Mononuclear cell (primary cell): ENCODE data around the gene AIPL1. TPM values are rescaled to one million over a fixed set of nuclear protein-coding genes. Genes with fewer than 3 reads are reported as not detected.

Experiments used
- H3K27me3 ChIP-seq: 2 replicates; pipeline ENCODE4 v1.6.0; 2011; ENCODE audit warnings: low read length, control low read depth; ENCODE audit not compliant: insufficient read depth
- H3K4me1 ChIP-seq: 2 replicates; pipeline ENCODE4 v1.5.1; 2011; ENCODE audit warnings: mild to moderate bottlenecking, low read length, control low read depth; ENCODE audit not compliant: insufficient read depth
- H3K4me3 ChIP-seq: 2 replicates; pipeline ENCODE4 v1.5.1; 2011; ENCODE audit warnings: mild to moderate bottlenecking, low read length, moderate library complexity
- H3K9me3 ChIP-seq: 2 replicates; pipeline ENCODE4 v1.5.1; 2011; ENCODE audit warnings: low read depth, mild to moderate bottlenecking, control low read depth, low read length
- total RNA-seq: library from RNA; depleted of rRNA; stranded (reverse); fragments of >200 nt; gene quantifications from one replicate; pipeline ENCODE4 v1.2.3, GENCODE V29; 2012

AIPL1 gene
- total RNA-seq, 1 donor = under 0.01 TPM

DNA sequence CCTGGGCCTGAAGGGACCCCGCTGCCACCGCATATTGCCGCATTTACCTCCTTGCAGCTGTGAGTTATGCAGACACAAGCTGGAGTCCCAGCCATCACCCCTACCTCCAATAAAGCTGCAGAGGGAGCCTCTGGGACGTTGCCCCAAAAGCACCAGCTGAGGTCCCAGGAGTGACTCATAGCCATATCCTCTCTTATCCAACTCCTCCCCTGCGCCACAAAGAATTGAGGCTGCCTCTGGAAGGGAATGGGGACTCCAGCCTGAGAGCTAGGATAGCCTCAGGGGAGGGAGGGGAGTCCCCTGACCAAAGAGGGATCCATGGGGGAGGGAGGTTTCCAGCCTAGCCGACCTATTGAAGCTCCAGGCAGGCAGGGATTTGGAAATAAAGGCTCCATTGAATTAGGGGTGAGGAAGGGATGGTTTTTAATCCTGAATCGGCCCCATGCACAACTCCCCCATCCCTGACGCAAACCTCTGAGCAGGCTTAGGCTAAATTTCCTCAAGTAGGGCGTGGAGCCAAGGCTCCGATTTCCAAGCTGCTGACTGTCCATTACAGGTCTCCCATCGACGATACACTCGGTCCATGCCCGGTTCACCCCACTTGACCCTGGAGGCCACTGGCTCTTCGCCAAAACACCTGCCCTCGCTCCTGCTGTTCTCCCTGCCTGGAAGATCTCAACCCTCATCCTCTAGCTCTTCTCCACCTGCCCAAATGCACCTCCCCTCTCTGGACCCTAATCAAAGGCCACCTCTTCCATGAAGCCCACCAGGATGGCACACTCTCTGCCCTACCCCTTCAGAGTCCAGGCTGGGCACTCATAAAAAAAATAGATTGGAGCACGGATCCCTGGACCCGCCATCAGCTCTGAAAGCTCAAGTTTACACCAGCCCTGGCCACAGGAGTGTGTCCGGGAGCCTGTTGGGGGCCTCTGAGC lies 36.9 kb upstream of the AIPL1 start:
- no peaks in the 10 kb centered on the region for H3K9me3 ChIP-seq
- H3K4me3 ChIP-seq = no peak overlapping the region
- H3K4me1 ChIP-seq = no peaks in the 10 kb centered on the region
- H3K27me3 ChIP-seq = no peaks in the 10 kb centered on the region

- no peak overlapping the region for H3K4me3 ChIP-seq
- no peaks in the 10 kb centered on the region for H3K4me1 ChIP-seq
- H3K27me3 ChIP-seq = no peaks in the 10 kb centered on the region
- no peaks in the 10 kb centered on the region for H3K9me3 ChIP-seq
These were observed 36.0 kb upstream of the AIPL1 start for GRCh38 chr17:6470751-6471521.

- H3K4me1 ChIP-seq = no peaks in the 10 kb centered on the region
- H3K9me3 ChIP-seq = no peaks in the 10 kb centered on the region
- no peaks in the 10 kb centered on the region for H3K27me3 ChIP-seq
- H3K4me3 ChIP-seq = no peak overlapping the region
These were observed 35.3 kb upstream of the AIPL1 start for GRCh38 chr17:6470146-6470718.

GRCh38 chr17:6468051-6468790 lies 33.3 kb upstream of the AIPL1 start:
- no peaks in the 10 kb centered on the region for H3K4me1 ChIP-seq
- H3K27me3 ChIP-seq = no peaks in the 10 kb centered on the region
- H3K4me3 ChIP-seq = no peak overlapping the region
- no peaks in the 10 kb centered on the region for H3K9me3 ChIP-seq

DNA sequence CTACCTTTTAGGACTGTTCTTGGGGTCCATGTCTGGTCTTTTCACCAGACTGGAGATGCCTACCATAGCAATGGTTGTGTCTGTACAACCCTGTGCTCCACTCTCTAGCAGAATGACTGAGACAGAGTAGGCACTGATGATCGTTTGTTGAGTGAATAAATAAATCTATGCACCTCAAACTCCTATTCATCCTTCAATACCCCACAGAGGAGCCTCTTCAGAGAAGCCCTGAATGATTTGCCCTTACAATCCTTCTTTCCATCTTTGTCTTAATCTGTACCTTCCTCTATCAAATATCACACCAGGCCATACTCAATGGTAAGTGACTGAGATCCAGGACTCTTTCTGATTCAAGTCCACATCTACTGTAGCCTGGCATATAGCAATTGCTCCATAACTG lies 32.6 kb upstream of the AIPL1 start:
- H3K27me3 ChIP-seq = no peaks in the 10 kb centered on the region
- no peaks in the 10 kb centered on the region for H3K4me1 ChIP-seq
- no peaks in the 10 kb centered on the region for H3K9me3 ChIP-seq
- H3K4me3 ChIP-seq = no peak overlapping the region

- Histone ChIP-seq H3K4me3 (no peak overlapping the region), H3K4me1 (no peaks in the 10 kb centered on the region), H3K27me3 (no peaks in the 10 kb centered on the region), H3K9me3 (no peaks in the 10 kb centered on the region)
These were observed 30.5 kb upstream of the AIPL1 start for GRCh38 chr17:6465206-6466003.

GRCh38 chr17:6464446-6465041 lies 29.6 kb upstream of the AIPL1 start:
- Histone ChIP-seq H3K4me3 (no peak overlapping the region), H3K9me3 (no peaks in the 10 kb centered on the region), H3K4me1 (no peaks in the 10 kb centered on the region), H3K27me3 (no peaks in the 10 kb centered on the region)

DNA sequence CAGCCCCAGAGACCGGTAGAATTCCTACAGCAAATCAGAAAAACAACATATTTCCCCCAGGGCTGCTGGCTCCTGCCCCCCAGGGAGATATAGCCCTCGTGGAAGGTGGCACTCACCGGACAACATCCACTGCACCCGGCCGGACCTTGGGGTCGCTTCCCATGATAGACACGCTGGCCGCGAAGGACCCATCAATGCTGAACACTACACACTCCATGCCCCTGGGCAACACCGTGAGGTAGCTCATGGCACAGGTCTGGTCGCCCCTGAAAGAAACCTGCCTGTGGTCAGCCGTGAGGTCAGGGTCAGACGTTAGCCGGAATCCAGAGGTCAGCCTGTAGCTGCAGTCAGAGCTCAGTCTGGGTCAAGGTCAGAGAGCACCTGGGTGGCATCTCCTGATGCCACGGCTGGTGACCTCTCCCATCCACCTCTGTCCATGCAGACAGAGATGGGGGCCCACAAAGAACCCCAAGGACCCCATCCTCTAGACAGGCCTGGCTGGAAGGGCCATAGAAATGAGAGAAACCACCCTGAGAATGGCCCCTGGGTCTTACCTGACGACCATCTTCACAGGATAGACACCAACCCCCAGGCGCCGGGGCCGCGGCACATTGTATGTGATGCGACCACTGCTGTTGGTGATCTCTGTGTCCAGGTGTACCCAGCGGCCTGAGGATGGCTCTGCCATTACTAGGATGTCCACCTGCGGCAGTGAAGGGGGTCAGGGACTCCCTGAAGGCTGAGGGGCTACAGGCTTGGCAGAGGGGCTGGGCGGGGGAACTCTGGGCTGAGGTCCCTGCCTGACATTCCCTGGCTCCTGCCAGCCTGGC lies 28.9 kb upstream of the AIPL1 start:
- H3K27me3 ChIP-seq = no peaks in the 10 kb centered on the region
- no peak overlapping the region for H3K4me3 ChIP-seq

DNA sequence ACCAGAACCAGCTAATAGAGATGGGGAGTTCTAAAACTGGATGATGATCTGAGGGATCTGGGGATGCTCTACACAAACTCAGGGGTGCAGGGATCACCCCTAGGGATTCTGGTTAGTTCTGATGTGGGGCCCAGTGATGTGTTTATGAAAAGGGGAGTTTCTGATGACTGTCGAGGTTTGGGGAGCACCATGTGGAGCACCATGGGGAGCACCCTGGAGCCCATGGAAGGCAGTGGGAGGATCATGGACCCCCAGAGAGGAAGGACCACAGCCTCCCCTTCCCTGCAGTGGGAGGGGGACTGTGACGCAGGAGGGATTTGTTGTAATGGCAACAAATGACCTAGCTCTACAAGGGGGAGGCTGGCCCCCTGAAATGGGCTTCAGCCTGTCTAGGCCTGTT lies 27.8 kb upstream of the AIPL1 start:
- Histone ChIP-seq H3K4me3 (no peak overlapping the region), H3K27me3 (no peaks in the 10 kb centered on the region), H3K4me1 (no peaks in the 10 kb centered on the region), H3K9me3 (no peaks in the 10 kb centered on the region)

More for the DNA sequence above, 28.9 kb upstream of the AIPL1 start:
- Histone ChIP-seq H3K9me3 (no peaks in the 10 kb centered on the region), H3K4me1 (no peaks in the 10 kb centered on the region)

- Histone ChIP-seq H3K27me3 (no peaks in the 10 kb centered on the region), H3K9me3 (no peaks in the 10 kb centered on the region), H3K4me1 (no peaks in the 10 kb centered on the region), H3K4me3 (no peak overlapping the region)
These were observed 27.0 kb upstream of the AIPL1 start for GRCh38 chr17:6461792-6462524.

DNA sequence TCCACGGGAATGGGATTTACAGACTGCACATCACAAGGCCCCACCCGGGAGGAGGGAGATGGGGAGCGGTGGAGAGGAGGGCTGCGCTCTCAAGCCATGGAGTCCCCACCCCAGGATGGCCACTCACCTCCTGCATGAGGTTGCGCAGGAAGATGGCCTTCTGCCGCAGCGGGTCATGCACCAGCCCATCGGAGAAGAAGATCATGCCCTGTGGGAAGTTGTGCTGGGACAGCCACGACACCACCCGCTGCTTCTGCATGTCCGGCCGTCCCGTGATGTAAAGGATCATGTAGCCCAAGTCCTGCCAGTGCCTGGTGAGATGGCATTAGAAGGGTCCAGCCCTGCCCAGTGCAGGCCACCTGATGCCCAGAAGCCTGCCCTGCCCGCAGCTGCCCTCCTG lies 26.3 kb upstream of the AIPL1 start:
- no peaks in the 10 kb centered on the region for H3K27me3 ChIP-seq
- no peak overlapping the region for H3K4me3 ChIP-seq
- H3K4me1 ChIP-seq = no peaks in the 10 kb centered on the region
- H3K9me3 ChIP-seq = no peaks in the 10 kb centered on the region

GRCh38 chr17:6460531-6461161 lies 25.7 kb upstream of the AIPL1 start:
- no peaks in the 10 kb centered on the region for H3K9me3 ChIP-seq
- no peaks in the 10 kb centered on the region for H3K4me1 ChIP-seq
- H3K27me3 ChIP-seq = no peaks in the 10 kb centered on the region

More at GRCh38 chr17:6460531-6461161, 25.7 kb upstream of the AIPL1 start:
- H3K4me3 ChIP-seq = no peak overlapping the region
